H1 (cell line): ENCODE results near the gene DYRK2.

Experiments
- CHD2 ChIP-seq: IDR thresholded peaks from 2 replicates; pipeline ENCODE4 v1.6.1; 2012; ENCODE audit warnings: low read length, improper control_type of control experiment
- GABPA ChIP-seq: IDR thresholded peaks from 2 replicates; pipeline ENCODE4 v1.6.1; 2011; ENCODE audit warnings: mild to moderate bottlenecking, low read length, moderate library complexity, borderline replicate concordance; ENCODE audit not compliant: insufficient read depth
- POLR2AphosphoS5 ChIP-seq: IDR thresholded peaks from 2 replicates; pipeline ENCODE4 v1.6.1; 2011; ENCODE audit warnings: low read depth, low read length
- RNF2 ChIP-seq: fragments of 200-900, 300-1000 bp; sonication (generic); IDR thresholded peaks from 2 replicates; pipeline ENCODE4 v1.7.1; 2016; ENCODE audit warnings: borderline replicate concordance, low read depth, mild to moderate bottlenecking, antibody characterized with exemption, low read length; ENCODE audit not compliant: poor library complexity, severe bottlenecking; ENCODE audit errors: missing control alignments
- SIN3A ChIP-seq, 2 experiments: IDR thresholded peaks in 1 of 2; conservative IDR thresholded peaks in 1 of 2; 2 replicates each; pipeline ENCODE4 v1.6.1; 2011 to 2012; ENCODE audit warnings: low read length in 2 of 2, improper control_type of control experiment in 1 of 2, low read depth in 1 of 2, mild to moderate bottlenecking in 1 of 2
- SIRT6 ChIP-seq: IDR thresholded peaks from one replicate; pipeline ENCODE4 v1.7.1; 2012; ENCODE audit warnings: low read length, inconsistent platforms
- SP1 ChIP-seq: IDR thresholded peaks from 2 replicates; pipeline ENCODE4 v1.6.1; 2011; ENCODE audit warnings: low read depth, low read length
- SRF ChIP-seq: IDR thresholded peaks from 2 replicates; pipeline ENCODE4 v1.6.1; 2011; ENCODE audit warnings: mild to moderate bottlenecking, low read depth, low read length, moderate library complexity
- YY1 ChIP-seq: IDR thresholded peaks from 2 replicates; pipeline ENCODE4 v1.6.1; 2011; ENCODE audit warnings: low read depth, mild to moderate bottlenecking, low read length
- ZNF274 ChIP-seq: IDR thresholded peaks from 2 replicates; pipeline ENCODE4 v1.7.0; 2012; ENCODE audit warnings: low read length, borderline replicate concordance; ENCODE audit errors: extremely low read depth
- TF ChIP-seq, protein P1 (sequence below): fragments of 300-600 bp; sonication (generic); IDR thresholded peaks from 2 replicates; pipeline ENCODE4 v1.7.1; 2012; ENCODE audit warnings: low read length, moderate library complexity, mild to moderate bottlenecking, inconsistent platforms; ENCODE audit not compliant: insufficient replicate concordance
- TF ChIP-seq, protein P2 (sequence below): IDR thresholded peaks from 2 replicates; pipeline ENCODE4 v1.6.1; 2012; ENCODE audit warnings: inconsistent platforms

DNA sequence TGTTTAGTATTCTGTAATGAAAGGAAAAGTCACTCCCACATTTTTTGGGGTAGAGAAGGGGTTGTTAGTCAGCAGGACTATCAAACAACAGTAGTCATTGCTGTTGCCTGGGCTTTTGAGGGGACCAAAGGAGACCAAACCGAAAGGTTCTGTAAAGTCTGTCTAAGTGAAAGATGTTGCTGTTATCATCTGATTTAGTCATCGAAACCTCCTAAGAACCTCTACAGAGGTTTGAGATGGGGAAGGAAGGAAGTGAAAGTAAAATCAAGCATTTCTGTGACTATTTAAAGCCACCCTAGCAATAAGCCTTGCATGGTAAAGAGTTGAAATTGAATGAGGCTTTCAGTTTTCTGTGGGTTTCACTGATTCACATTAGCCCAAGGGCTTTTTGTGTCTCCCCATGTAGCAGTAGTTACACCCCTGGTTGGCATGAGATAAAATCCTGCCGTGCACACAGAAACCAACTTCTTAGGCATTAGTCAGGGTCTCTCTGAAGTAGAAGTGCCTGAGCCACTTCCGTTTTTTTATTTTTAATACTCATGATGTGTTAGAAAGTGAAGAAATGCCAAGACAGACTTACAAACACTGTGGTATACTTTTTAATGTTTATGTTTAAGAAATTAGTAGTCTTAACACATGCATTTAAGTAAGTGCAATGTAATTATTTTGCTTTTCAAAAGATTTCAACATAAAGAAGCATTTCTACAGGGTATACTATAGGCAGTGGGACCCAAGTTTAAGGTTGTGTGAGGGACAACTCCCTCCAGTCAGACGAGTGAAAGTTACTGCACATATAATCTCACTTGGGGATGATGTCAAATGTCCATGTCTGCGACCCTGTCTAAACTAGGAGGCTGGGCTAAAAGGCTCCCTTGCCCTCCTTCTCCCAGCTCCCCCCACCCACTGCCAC is 50.4 kb downstream of the DYRK2 start:
- TF ChIP-seq, protein P1, sequence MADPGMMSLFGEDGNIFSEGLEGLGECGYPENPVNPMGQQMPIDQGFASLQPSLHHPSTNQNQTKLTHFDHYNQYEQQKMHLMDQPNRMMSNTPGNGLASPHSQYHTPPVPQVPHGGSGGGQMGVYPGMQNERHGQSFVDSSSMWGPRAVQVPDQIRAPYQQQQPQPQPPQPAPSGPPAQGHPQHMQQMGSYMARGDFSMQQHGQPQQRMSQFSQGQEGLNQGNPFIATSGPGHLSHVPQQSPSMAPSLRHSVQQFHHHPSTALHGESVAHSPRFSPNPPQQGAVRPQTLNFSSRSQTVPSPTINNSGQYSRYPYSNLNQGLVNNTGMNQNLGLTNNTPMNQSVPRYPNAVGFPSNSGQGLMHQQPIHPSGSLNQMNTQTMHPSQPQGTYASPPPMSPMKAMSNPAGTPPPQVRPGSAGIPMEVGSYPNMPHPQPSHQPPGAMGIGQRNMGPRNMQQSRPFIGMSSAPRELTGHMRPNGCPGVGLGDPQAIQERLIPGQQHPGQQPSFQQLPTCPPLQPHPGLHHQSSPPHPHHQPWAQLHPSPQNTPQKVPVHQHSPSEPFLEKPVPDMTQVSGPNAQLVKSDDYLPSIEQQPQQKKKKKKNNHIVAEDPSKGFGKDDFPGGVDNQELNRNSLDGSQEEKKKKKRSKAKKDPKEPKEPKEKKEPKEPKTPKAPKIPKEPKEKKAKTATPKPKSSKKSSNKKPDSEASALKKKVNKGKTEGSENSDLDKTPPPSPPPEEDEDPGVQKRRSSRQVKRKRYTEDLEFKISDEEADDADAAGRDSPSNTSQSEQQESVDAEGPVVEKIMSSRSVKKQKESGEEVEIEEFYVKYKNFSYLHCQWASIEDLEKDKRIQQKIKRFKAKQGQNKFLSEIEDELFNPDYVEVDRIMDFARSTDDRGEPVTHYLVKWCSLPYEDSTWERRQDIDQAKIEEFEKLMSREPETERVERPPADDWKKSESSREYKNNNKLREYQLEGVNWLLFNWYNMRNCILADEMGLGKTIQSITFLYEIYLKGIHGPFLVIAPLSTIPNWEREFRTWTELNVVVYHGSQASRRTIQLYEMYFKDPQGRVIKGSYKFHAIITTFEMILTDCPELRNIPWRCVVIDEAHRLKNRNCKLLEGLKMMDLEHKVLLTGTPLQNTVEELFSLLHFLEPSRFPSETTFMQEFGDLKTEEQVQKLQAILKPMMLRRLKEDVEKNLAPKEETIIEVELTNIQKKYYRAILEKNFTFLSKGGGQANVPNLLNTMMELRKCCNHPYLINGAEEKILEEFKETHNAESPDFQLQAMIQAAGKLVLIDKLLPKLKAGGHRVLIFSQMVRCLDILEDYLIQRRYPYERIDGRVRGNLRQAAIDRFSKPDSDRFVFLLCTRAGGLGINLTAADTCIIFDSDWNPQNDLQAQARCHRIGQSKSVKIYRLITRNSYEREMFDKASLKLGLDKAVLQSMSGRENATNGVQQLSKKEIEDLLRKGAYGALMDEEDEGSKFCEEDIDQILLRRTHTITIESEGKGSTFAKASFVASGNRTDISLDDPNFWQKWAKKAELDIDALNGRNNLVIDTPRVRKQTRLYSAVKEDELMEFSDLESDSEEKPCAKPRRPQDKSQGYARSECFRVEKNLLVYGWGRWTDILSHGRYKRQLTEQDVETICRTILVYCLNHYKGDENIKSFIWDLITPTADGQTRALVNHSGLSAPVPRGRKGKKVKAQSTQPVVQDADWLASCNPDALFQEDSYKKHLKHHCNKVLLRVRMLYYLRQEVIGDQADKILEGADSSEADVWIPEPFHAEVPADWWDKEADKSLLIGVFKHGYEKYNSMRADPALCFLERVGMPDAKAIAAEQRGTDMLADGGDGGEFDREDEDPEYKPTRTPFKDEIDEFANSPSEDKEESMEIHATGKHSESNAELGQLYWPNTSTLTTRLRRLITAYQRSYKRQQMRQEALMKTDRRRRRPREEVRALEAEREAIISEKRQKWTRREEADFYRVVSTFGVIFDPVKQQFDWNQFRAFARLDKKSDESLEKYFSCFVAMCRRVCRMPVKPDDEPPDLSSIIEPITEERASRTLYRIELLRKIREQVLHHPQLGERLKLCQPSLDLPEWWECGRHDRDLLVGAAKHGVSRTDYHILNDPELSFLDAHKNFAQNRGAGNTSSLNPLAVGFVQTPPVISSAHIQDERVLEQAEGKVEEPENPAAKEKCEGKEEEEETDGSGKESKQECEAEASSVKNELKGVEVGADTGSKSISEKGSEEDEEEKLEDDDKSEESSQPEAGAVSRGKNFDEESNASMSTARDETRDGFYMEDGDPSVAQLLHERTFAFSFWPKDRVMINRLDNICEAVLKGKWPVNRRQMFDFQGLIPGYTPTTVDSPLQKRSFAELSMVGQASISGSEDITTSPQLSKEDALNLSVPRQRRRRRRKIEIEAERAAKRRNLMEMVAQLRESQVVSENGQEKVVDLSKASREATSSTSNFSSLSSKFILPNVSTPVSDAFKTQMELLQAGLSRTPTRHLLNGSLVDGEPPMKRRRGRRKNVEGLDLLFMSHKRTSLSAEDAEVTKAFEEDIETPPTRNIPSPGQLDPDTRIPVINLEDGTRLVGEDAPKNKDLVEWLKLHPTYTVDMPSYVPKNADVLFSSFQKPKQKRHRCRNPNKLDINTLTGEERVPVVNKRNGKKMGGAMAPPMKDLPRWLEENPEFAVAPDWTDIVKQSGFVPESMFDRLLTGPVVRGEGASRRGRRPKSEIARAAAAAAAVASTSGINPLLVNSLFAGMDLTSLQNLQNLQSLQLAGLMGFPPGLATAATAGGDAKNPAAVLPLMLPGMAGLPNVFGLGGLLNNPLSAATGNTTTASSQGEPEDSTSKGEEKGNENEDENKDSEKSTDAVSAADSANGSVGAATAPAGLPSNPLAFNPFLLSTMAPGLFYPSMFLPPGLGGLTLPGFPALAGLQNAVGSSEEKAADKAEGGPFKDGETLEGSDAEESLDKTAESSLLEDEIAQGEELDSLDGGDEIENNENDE: no peak
- no peak for TF ChIP-seq RNF2
- TF ChIP-seq, protein P2, sequence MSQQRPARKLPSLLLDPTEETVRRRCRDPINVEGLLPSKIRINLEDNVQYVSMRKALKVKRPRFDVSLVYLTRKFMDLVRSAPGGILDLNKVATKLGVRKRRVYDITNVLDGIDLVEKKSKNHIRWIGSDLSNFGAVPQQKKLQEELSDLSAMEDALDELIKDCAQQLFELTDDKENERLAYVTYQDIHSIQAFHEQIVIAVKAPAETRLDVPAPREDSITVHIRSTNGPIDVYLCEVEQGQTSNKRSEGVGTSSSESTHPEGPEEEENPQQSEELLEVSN: no peak
- TF ChIP-seq SIN3A (conservative IDR thresholded peaks at IDR 0.05 in 1 of 2, IDR thresholded peaks at IDR 0.05 in 1 of 2; ENCODE audit: low read depth in 1 of 2, low read length in 2 of 2): no peak
- TF ChIP-seq SIRT6: no peak
- no peak for TF ChIP-seq GABPA
- TF ChIP-seq YY1: no peak
- TF ChIP-seq POLR2AphosphoS5: no peak
- TF ChIP-seq SP1: no peak
- no peak for TF ChIP-seq ZNF274
- TF ChIP-seq SRF: no peak
- TF ChIP-seq CHD2: no peak
